Upper lobe of left lung (tissue), 4 donors: ENCODE data around the gene NDUFB11.

Experiments
- CTCF ChIP-seq, 6 experiments: fragments of 450-650 bp in 4 of 6; fragments of 200-600 bp in 2 of 6; sonication (generic) in 2 of 6; IDR thresholded peaks; one replicate each; pipeline ENCODE4 v1.5.1; 2016 to 2019; ENCODE audit warnings: antibody characterized with exemption in 6 of 6
- EP300 ChIP-seq, 4 donors: sonication (generic); formaldehyde crosslinking; IDR thresholded peaks; one replicate each; pipeline ENCODE4 v1.5.1; 2017; ENCODE audit warnings: antibody characterized with exemption in 4 of 4, control low read depth in 2 of 4
- POLR2A ChIP-seq, 4 donors: fragments of 450-650 bp; IDR thresholded peaks; one replicate each; pipeline ENCODE4 v1.5.1; 2016 to 2017; ENCODE audit warnings: antibody characterized with exemption in 4 of 4, mild to moderate bottlenecking in 2 of 4
- POLR2AphosphoS5 ChIP-seq, 2 donors: sonication (generic); formaldehyde crosslinking; IDR thresholded peaks; one replicate each; pipeline ENCODE4 v1.5.1; 2017; ENCODE audit warnings: antibody characterized with exemption in 2 of 2

GRCh38 chrX:47181301-47181700 is 36.8 kb upstream of the NDUFB11 start:
- TF ChIP-seq CTCF (IDR thresholded peaks at IDR 0.05) = no peak
- TF ChIP-seq POLR2A (IDR thresholded peaks at IDR 0.05) = no peak
- no peak for TF ChIP-seq POLR2AphosphoS5 (IDR thresholded peaks at IDR 0.05)
- TF ChIP-seq EP300 (IDR thresholded peaks at IDR 0.05) = no peak
